KMS-11 (cell line): Measurements from ENCODE around the gene TRAK1.

Source experiments
- H2AFZ ChIP-seq: fragments of 200-600 bp; sonication (generic); 2 replicates; pipeline ENCODE4 v1.6.1; 2016; ENCODE audit warnings: antibody characterized with exemption, mixed run types, low read depth
- H3K27ac ChIP-seq: fragments of 200-600 bp; sonication (generic); 2 replicates; pipeline ENCODE4 v1.6.1; 2016; ENCODE audit warnings: mild to moderate bottlenecking, mixed run types
- H3K27me3 ChIP-seq: fragments of 200-600 bp; sonication (generic); 2 replicates; pipeline ENCODE4 v1.6.1; 2017; ENCODE audit warnings: mild to moderate bottlenecking, low read depth, mixed run types, moderate library complexity; ENCODE audit not compliant: insufficient read depth
- H3K36me3 ChIP-seq: fragments of 200-600 bp; sonication (generic); 2 replicates; pipeline ENCODE4 v1.6.1; 2017; ENCODE audit warnings: mild to moderate bottlenecking, mixed run types; ENCODE audit not compliant: insufficient read depth
- H3K4me1 ChIP-seq: fragments of 200-600 bp; sonication (generic); 2 replicates; pipeline ENCODE4 v1.6.1; 2016; ENCODE audit warnings: mild to moderate bottlenecking, low read depth, mixed run types; ENCODE audit not compliant: poor library complexity, severe bottlenecking
- H3K4me2 ChIP-seq: fragments of 200-600 bp; sonication (generic); 2 replicates; pipeline ENCODE4 v1.7.0; 2016; ENCODE audit warnings: mild to moderate bottlenecking, mixed run types
- H3K4me3 ChIP-seq: fragments of 200-600 bp; sonication (generic); IDR thresholded peaks from 2 replicates; pipeline ENCODE4 v1.6.1; 2017; ENCODE audit warnings: low read depth, low read length, mixed read lengths; ENCODE audit not compliant: insufficient read depth
- H3K79me2 ChIP-seq: fragments of 200-600 bp; sonication (generic); 2 replicates; pipeline ENCODE4 v1.6.1; 2016; ENCODE audit warnings: low read depth, mixed run types; ENCODE audit not compliant: insufficient read depth
- H3K9ac ChIP-seq: fragments of 200-600 bp; sonication (generic); 2 replicates; pipeline ENCODE4 v1.6.1; 2016; ENCODE audit warnings: mild to moderate bottlenecking, mixed run types
- H4K20me1 ChIP-seq: fragments of 200-600 bp; sonication (generic); 2 replicates; pipeline ENCODE4 v1.6.1; 2016; ENCODE audit warnings: mild to moderate bottlenecking, mixed run types; ENCODE audit not compliant: insufficient read depth
- TF ChIP-seq, protein P1 (sequence below): fragments of 200-600 bp; sonication (generic); conservative IDR thresholded peaks from 2 replicates; pipeline ENCODE4 v1.6.1; 2017; ENCODE audit warnings: low read depth, mild to moderate bottlenecking, antibody characterized with exemption, low read length, moderate library complexity, mixed read lengths

TRAK1 gene

DNA sequence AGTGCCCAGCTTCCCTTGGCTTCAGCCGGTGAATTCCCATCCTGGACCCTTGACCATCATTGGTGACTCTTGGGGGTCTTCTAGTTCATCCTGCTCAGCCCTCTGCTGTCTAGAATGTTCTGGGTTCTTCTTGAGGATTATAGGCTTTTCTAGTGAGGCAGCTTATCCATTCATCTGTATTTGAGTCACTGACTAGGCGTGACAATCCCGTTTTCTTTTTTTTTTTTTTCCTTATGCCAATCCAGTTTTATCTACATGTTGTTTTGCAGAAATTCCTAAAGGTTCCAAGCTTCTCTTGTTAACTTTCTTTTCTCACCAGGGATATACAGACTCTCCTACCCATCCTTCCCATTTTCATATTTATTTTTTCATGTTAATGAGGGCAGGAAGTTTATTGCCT lies 6.6 kb upstream of the TRAK1 start:
- Histone ChIP-seq H3K27me3 (no peaks in the 10 kb centered on the region), H3K4me1 (peaks cover 61% of the 10 kb centered on the region), H3K27ac (no peak overlapping the region), H2AFZ (no peak overlapping the region), H3K9ac (no peak overlapping the region), H3K36me3 (no peaks in the 10 kb centered on the region), H3K4me2 (no peak overlapping the region), H3K4me3 (no peak overlapping the region), H4K20me1 (no peaks in the 10 kb centered on the region), H3K79me2 (peaks cover 13% of the 10 kb centered on the region; the same call in 1 of the 2 replicates)
- TF ChIP-seq, protein P1, sequence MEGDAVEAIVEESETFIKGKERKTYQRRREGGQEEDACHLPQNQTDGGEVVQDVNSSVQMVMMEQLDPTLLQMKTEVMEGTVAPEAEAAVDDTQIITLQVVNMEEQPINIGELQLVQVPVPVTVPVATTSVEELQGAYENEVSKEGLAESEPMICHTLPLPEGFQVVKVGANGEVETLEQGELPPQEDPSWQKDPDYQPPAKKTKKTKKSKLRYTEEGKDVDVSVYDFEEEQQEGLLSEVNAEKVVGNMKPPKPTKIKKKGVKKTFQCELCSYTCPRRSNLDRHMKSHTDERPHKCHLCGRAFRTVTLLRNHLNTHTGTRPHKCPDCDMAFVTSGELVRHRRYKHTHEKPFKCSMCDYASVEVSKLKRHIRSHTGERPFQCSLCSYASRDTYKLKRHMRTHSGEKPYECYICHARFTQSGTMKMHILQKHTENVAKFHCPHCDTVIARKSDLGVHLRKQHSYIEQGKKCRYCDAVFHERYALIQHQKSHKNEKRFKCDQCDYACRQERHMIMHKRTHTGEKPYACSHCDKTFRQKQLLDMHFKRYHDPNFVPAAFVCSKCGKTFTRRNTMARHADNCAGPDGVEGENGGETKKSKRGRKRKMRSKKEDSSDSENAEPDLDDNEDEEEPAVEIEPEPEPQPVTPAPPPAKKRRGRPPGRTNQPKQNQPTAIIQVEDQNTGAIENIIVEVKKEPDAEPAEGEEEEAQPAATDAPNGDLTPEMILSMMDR = no peak

DNA sequence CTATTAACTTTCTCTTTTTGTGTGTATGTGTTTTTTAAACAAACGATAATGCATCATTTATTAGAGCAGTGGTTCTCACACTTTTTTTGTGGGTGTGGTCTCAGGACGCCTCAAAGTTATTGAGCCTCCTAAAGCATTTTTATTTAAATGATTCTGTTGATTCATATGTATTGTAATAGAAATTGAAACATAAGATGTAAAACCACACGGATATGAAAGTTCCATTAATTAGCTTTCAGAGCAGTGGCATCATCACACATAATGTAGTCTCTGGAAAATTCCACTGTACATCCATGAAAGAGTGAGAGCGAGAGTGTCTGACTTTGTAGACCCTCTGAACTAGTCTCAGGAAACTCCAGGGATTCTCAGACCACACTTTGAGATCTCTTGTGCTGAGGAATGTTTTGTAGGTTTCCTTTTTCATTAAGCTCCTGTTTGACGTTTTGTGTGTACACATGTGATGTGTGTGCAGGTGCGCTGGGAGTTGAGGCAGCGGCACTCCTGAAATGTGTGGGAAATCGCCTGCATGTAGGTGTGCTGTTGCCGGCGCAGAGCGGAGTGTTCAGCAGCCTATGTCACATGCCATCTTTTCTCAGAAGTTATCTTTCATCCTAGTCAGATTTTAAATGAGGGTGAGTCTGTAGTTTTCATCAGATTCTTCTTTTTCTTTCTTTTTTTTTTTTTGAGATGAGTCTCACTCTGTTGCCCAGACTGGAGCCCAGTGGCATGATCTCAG lies 5.3 kb upstream of the TRAK1 start:
- no peak overlapping the region for H3K4me2 ChIP-seq
- H3K36me3 ChIP-seq = no peaks in the 10 kb centered on the region
- H4K20me1 ChIP-seq = no peaks in the 10 kb centered on the region
- H3K27me3 ChIP-seq = no peaks in the 10 kb centered on the region
- H3K27ac ChIP-seq = no peak overlapping the region
- no peak overlapping the region for H3K9ac ChIP-seq
- H3K4me3 ChIP-seq = no peak overlapping the region
- no peak overlapping the region for H2AFZ ChIP-seq
- peaks cover 49% of the 10 kb centered on the region for H3K4me1 ChIP-seq
- H3K79me2 ChIP-seq = peaks cover 9% of the 10 kb centered on the region; the same call in 1 of the 2 replicates
- TF ChIP-seq, protein P1 = no peak

DNA sequence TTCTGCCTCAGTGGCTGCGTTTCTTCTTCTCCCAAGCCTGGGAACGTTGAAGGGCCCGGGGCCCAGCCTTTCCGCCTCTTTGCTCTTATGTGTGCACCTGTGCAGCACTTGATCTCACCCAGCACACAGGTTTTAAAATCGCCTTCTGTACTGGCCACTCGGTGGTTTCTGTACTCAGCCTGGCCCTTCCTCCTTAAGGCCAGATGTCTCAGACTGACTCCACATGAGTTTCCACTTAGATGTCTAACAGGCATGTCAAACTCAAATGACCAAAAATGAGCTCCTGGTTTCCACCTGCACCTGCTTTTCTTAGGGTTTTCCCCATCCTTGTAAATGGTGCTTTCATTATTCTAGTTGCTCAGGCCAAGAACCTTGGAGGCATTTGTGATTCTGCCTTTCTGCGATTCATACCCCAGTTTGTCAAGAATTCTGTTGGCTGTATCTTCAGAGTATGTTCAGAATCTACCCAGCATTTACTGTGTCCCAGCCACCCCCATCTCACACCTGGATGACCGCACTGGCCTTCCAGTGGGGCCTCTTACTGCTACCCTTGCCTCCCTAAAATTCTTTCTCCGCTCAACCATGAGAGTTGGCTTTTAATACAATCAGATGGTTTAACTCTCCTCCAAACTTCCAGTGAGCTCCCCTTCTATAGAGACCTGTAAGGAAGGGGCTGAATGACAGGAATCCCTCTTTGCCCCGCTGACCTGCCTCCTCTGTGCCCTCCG lies 2.2 kb upstream of the TRAK1 start:
- H3K9ac ChIP-seq = no peak overlapping the region
- H3K79me2 ChIP-seq = no peaks in the 10 kb centered on the region
- H3K4me2 ChIP-seq = peak overlapping the region; percentile 33; the same call in 1 of the 2 replicates
- no peak overlapping the region for H3K4me3 ChIP-seq
- H3K36me3 ChIP-seq = no peaks in the 10 kb centered on the region
- peak overlapping the region; percentile 5; the same call in 1 of the 2 replicates for H3K27ac ChIP-seq
- peaks cover 42% of the 10 kb centered on the region for H3K4me1 ChIP-seq
- TF ChIP-seq, protein P1 = no peak
- H2AFZ ChIP-seq = no peak overlapping the region
- H3K27me3 ChIP-seq = no peaks in the 10 kb centered on the region
- H4K20me1 ChIP-seq = no peaks in the 10 kb centered on the region

DNA sequence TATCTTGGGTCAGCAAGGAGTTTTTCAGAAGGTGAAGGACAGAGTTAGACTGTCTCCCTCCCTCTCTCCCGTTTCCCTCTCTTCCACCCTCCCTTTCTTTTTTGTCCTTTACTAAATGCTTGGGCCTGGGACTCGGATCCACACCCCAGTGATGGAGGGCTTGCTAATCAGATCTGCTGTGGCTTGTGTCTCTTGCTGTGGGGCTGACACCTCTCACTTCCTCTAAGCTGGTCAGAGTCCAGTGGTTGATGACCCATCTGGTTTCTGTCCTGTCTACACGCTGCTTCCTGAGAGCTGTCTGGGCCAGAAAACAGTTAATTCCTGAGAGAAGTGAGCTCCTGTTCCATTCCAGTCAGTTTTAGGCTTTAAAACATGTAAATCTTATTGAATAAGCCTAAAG lies 849 bp downstream of the TRAK1 start:
- no peaks in the 10 kb centered on the region for H4K20me1 ChIP-seq
- H3K4me2 ChIP-seq = no peak overlapping the region
- no peaks in the 10 kb centered on the region for H3K27me3 ChIP-seq
- no peaks in the 10 kb centered on the region for H3K36me3 ChIP-seq
- no peak overlapping the region for H3K9ac ChIP-seq
- no peak overlapping the region for H3K27ac ChIP-seq
- no peak overlapping the region for H2AFZ ChIP-seq
- TF ChIP-seq, protein P1 = no peak
- no peaks in the 10 kb centered on the region for H3K79me2 ChIP-seq
- H3K4me1 ChIP-seq = peaks cover 42% of the 10 kb centered on the region
- no peak overlapping the region for H3K4me3 ChIP-seq
